ENCODE measurements around the gene PLXNB1. TPM values are rescaled to one million over a fixed set of nuclear protein-coding genes. Genes with fewer than 3 reads are reported as not detected.

PLXNB1 gene
- total RNA-seq, 1 donor from 2014 or later, result 115 TPM

DNA sequence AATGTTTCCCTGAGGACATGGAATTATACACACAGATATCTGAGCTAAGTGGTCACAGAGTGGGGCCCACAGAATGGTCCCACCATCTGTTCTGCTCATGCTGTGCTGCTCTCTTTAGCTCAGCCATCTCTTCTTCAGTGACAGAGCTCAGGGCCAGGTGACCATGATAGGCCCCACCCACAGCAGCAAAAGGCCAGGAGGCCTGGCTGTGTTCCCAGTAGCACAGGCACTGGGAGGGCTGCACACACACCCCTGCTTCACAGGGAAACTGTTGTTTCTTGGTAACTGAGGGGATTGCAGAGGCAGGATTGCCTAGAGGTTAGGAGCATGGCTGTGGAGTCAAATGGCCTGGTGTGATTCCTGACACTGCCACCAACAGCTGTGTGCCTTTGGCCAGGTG is 62.7 kb downstream of the PLXNB1 start:
- TF ChIP-seq, protein P1, sequence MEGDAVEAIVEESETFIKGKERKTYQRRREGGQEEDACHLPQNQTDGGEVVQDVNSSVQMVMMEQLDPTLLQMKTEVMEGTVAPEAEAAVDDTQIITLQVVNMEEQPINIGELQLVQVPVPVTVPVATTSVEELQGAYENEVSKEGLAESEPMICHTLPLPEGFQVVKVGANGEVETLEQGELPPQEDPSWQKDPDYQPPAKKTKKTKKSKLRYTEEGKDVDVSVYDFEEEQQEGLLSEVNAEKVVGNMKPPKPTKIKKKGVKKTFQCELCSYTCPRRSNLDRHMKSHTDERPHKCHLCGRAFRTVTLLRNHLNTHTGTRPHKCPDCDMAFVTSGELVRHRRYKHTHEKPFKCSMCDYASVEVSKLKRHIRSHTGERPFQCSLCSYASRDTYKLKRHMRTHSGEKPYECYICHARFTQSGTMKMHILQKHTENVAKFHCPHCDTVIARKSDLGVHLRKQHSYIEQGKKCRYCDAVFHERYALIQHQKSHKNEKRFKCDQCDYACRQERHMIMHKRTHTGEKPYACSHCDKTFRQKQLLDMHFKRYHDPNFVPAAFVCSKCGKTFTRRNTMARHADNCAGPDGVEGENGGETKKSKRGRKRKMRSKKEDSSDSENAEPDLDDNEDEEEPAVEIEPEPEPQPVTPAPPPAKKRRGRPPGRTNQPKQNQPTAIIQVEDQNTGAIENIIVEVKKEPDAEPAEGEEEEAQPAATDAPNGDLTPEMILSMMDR (IDR thresholded peaks at IDR 0.05; ENCODE audit: insufficient read depth, low read length, poor library complexity, severe bottlenecking), result no peak
- no peaks in the 10 kb centered on the region for H3K27me3 ChIP-seq (ENCODE audit: control insufficient read depth, insufficient read depth, low read length)
- no peak for DNase-seq (ENCODE audit: low read depth)
- no peaks in the 10 kb centered on the region for H3K36me3 ChIP-seq (ENCODE audit: control insufficient read depth, insufficient read depth, low read length)
- no peak overlapping the region for H3K4me3 ChIP-seq (ENCODE audit: low read depth, low read length)

DNA sequence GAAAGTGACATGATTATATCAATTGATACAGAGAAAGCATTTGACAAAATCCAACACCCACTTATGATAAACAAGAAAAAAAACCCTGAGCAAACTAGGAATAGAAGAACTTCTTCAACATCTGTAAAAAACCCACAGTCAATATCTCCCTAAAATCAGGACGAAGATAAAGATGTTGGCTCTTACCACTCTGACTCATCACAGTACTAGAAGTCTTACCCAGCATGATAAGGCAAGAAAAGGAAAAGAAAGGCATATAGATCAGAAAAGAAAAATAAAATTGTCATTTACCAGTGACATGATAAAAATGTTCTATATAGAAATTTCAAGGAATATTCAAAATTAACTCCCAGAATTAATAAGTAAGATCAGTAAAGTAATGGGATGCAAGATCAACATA is 65.0 kb downstream of the PLXNB1 start:
- TF ChIP-seq, protein P1 (IDR thresholded peaks at IDR 0.05; ENCODE audit: insufficient read depth, low read length, poor library complexity, severe bottlenecking), result no peak
- Histone ChIP-seq H3K27me3 (ENCODE audit: control insufficient read depth, insufficient read depth, low read length) (no peaks in the 10 kb centered on the region), H3K4me3 (ENCODE audit: low read depth, low read length) (no peak overlapping the region), H3K36me3 (ENCODE audit: control insufficient read depth, insufficient read depth, low read length) (no peaks in the 10 kb centered on the region)
- DNase-seq (ENCODE audit: low read depth), result no peak

DNA sequence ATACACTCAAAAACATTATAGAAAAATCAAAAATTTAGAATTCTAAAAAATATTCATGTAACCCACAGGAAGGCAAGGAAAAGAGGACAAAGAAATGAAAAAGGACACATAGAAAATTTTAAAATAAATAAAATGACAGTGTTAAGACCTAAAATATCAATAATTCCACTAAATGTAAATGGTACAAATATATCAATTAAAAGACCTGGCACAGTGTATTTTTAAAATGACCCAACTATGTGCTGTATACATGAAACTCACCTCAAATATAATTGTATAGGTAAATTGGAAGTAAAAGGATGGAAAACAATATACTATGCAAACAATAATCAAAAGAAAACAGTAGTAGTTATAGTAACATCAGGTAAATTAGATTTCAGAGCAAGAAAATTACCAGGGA is 68.0 kb downstream of the PLXNB1 start:
- H3K27me3 ChIP-seq (ENCODE audit: control insufficient read depth, insufficient read depth, low read length), result no peaks in the 10 kb centered on the region
- H3K4me3 ChIP-seq (ENCODE audit: low read depth, low read length), result no peak overlapping the region
- TF ChIP-seq, protein P1 (IDR thresholded peaks at IDR 0.05; ENCODE audit: insufficient read depth, low read length, poor library complexity, severe bottlenecking), result no peak
- no peak for DNase-seq (ENCODE audit: low read depth)
- no peaks in the 10 kb centered on the region for H3K36me3 ChIP-seq (ENCODE audit: control insufficient read depth, insufficient read depth, low read length)

DNA sequence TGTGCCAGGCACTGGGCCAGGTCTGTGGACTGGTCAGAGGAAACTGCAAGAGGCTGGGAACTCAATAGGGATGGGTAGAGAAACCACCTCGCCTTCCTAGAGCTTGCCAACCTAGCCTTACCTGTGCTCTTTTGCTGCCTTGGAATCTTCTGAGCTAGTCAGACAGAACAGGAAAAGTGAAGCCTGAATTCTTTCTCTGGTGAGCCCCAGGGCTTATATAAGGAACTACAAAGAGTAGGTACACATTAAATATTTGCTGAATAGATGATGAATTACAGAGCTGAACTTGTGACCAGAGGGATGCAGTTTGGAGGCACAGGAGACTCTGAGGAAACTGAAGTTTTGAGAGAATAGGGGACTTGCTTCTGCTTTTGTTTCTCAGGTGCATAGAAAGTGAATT is 73.5 kb downstream of the PLXNB1 start:
- no peak overlapping the region for H3K4me3 ChIP-seq (ENCODE audit: low read depth, low read length)
- no peaks in the 10 kb centered on the region for H3K36me3 ChIP-seq (ENCODE audit: control insufficient read depth, insufficient read depth, low read length)
- DNase-seq (ENCODE audit: low read depth), result no peak
- TF ChIP-seq, protein P1 (IDR thresholded peaks at IDR 0.05; ENCODE audit: insufficient read depth, low read length, poor library complexity, severe bottlenecking), result no peak
- peaks cover 2% of the 10 kb centered on the region for H3K27me3 ChIP-seq (ENCODE audit: control insufficient read depth, insufficient read depth, low read length)

DNA sequence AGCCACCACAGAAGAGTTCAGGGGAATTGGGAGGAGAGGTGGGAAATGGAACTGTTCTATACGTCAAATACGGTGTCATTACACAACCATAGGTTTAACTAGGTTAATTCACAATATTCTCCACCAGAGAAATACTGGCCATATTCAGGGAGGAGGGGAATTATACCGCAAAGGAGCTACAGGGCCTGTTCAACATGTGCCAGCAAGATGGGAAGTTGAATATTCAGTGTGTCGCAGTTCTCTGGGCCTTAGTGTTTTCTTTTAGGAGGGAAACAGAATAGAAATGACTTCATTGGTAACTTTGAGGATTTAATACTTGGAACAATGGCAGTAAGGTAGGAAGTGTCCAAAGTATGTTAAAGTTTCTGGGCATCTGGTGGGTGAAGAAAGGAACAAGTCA is 75.9 kb downstream of the PLXNB1 start:
- Histone ChIP-seq H3K27me3 (ENCODE audit: control insufficient read depth, insufficient read depth, low read length) (peaks cover 2% of the 10 kb centered on the region), H3K36me3 (ENCODE audit: control insufficient read depth, insufficient read depth, low read length) (no peaks in the 10 kb centered on the region), H3K4me3 (ENCODE audit: low read depth, low read length) (no peak overlapping the region)
- TF ChIP-seq, protein P1 (IDR thresholded peaks at IDR 0.05; ENCODE audit: insufficient read depth, low read length, poor library complexity, severe bottlenecking), result no peak
- no peak for DNase-seq (ENCODE audit: low read depth)

Other genes starting within 250 kb of the PLXNB1 start
- 3.6 and 5.3 TPM in 2 replicates for gene CDC25A, start 241.7 kb downstream of the PLXNB1 start, total RNA-seq
- not detected in 2 replicates for gene CAMP, start 206.6 kb downstream of the PLXNB1 start, total RNA-seq
- 5.1 TPM in 2 replicates for gene ZNF589, start 189.0 kb downstream of the PLXNB1 start, total RNA-seq
- 35.1 and 45.9 TPM in 2 replicates for gene NME6, start 128.7 kb downstream of the PLXNB1 start, total RNA-seq
- gene SPINK8, start 96.4 kb downstream of the PLXNB1 start, total RNA-seq, result not detected in 2 replicates
- gene FBXW12, start 57.9 kb downstream of the PLXNB1 start, total RNA-seq, result 0.46 TPM in 1 of 2 replicates, not detected in the other
- gene CCDC51, start 10.0 kb upstream of the PLXNB1 start, total RNA-seq, result 39.2 and 46.4 TPM in 2 replicates
- gene TMA7, start 10.2 kb upstream of the PLXNB1 start, total RNA-seq, result 374 and 462 TPM in 2 replicates
- 5.7 and 6.8 TPM in 2 replicates for gene ATRIP, start 16.7 kb upstream of the PLXNB1 start, total RNA-seq
- gene SHISA5, start 74.1 kb upstream of the PLXNB1 start, total RNA-seq, result 231 and 248 TPM in 2 replicates
- gene PFKFB4, start 126.7 kb upstream of the PLXNB1 start, total RNA-seq, result 22.4 and 24.1 TPM in 2 replicates
- gene UCN2, start 133.7 kb upstream of the PLXNB1 start, total RNA-seq, result 26.1 and 39.1 TPM in 2 replicates
- 337 and 348 TPM in 2 replicates for gene COL7A1, start 165.2 kb upstream of the PLXNB1 start, total RNA-seq
- gene UQCRC1, start 179.6 kb upstream of the PLXNB1 start, total RNA-seq, result 413 and 435 TPM in 2 replicates
- not detected in 2 replicates for gene TMEM89, start 191.7 kb upstream of the PLXNB1 start, total RNA-seq
- gene SLC26A6, start 205.4 kb upstream of the PLXNB1 start, total RNA-seq, result 32.8 and 54.2 TPM in 2 replicates
- 5.2 and 5.6 TPM in 2 replicates for gene CELSR3, start 232.8 kb upstream of the PLXNB1 start, total RNA-seq

Measured in kidney epithelial cell (primary cell).